GM12872 (cell line): ENCODE data around the gene CORO1A.
"Not testable (repeated sequence)": the region's sequence is repeated elsewhere in the genome, so short reads cannot be mapped to it uniquely, and the experiment has no call there.

Experiments used
- TF ChIP-seq, protein P1 (sequence below): IDR thresholded peaks from 3 replicates; pipeline ENCODE4 v1.5.1; 2011; ENCODE audit warnings: low read depth, mild to moderate bottlenecking, low read length, moderate library complexity; ENCODE audit not compliant: insufficient read depth

Gene CORO1A

DNA sequence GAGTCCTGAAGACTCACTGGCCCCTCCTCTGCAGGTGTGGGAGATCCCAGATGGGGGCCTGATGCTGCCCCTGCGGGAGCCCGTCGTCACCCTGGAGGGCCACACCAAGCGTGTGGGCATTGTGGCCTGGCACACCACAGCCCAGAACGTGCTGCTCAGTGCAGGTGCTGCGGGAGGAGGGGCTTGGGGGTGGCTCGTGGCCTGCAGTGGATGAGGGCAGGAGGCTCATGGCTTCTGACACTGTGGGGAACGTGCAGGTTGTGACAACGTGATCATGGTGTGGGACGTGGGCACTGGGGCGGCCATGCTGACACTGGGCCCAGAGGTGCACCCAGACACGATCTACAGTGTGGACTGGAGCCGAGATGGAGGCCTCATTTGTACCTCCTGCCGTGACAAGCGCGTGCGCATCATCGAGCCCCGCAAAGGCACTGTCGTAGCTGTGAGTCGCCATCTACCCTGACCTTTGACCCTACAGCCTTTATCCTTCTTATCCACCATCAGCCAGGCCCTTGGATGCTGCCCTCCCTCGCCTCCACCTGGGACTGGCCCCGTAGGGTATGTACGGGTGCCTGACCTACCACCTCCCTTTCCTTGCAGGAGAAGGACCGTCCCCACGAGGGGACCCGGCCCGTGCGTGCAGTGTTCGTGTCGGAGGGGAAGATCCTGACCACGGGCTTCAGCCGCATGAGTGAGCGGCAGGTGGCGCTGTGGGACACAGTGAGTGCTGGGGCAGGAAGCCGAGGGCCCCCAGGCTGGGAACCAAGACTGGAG is 3.6 kb downstream of the CORO1A start:
- TF ChIP-seq, protein P1, sequence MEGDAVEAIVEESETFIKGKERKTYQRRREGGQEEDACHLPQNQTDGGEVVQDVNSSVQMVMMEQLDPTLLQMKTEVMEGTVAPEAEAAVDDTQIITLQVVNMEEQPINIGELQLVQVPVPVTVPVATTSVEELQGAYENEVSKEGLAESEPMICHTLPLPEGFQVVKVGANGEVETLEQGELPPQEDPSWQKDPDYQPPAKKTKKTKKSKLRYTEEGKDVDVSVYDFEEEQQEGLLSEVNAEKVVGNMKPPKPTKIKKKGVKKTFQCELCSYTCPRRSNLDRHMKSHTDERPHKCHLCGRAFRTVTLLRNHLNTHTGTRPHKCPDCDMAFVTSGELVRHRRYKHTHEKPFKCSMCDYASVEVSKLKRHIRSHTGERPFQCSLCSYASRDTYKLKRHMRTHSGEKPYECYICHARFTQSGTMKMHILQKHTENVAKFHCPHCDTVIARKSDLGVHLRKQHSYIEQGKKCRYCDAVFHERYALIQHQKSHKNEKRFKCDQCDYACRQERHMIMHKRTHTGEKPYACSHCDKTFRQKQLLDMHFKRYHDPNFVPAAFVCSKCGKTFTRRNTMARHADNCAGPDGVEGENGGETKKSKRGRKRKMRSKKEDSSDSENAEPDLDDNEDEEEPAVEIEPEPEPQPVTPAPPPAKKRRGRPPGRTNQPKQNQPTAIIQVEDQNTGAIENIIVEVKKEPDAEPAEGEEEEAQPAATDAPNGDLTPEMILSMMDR: peak; percentile 91

DNA sequence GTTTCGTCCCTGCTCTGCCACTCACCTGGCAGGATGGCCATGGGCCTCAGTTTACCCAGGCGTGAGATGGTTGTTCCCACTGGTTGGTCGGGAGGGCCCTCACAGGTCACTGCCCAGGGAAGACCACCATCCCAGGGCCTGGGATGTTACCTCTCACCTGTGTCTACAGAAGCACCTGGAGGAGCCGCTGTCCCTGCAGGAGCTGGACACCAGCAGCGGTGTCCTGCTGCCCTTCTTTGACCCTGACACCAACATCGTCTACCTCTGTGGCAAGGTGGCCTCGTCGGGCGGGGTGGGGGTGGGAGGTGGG is 4.1 kb downstream of the CORO1A start:
- TF ChIP-seq, protein P1: no peak

DNA sequence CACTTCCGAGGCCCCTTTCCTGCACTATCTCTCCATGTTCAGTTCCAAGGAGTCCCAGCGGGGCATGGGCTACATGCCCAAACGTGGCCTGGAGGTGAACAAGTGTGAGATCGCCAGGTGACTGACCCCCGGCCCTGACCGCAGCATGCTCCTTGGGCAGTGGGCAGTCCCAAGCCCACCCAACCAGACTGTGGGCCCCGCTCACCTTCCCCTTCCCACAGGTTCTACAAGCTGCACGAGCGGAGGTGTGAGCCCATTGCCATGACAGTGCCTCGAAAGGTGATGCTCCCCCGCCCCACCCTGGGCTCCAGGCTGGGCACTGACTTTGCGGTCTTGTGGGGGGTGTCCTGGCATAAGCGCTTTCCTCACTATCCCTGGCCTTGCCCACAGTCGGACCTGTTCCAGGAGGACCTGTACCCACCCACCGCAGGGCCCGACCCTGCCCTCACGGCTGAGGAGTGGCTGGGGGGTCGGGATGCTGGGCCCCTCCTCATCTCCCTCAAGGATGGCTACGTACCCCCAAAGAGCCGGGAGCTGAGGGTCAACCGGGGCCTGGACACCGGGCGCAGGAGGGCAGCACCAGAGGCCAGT is 4.7 kb downstream of the CORO1A start:
- TF ChIP-seq, protein P1: no peak

DNA sequence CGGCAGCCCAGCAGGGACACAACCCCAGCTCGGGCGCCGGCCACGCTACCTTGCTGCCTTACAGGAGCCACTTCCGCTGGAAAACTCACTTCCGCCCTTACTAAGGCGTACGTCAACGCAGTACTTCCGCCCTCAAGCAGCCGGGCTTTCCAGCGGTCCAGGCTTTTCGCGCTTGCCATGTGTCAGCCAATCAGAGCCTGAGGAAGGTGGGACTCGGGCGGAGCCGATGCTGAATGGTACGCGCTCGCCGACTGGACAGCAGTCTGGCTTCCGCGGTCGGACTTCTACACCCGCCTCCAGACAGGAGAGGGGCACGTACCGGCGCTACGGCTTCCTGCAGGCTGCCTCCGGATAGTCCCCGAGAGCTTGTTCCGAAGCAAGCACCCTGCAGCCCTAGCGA is 10.2 kb downstream of the CORO1A start, which contains the start of the genes BOLA2B and SLX1A:
Gene BOLA2B (minus strand): TSS at position 52 of the 400 bp plus-strand sequence. CDS start 71 bp downstream, outside the sequence.
Gene SLX1A (plus strand): TSS at position 261 of the 400 bp plus-strand sequence. CDS start 210 bp downstream, outside the sequence.
- TF ChIP-seq, protein P1: not testable (repeated sequence)

DNA sequence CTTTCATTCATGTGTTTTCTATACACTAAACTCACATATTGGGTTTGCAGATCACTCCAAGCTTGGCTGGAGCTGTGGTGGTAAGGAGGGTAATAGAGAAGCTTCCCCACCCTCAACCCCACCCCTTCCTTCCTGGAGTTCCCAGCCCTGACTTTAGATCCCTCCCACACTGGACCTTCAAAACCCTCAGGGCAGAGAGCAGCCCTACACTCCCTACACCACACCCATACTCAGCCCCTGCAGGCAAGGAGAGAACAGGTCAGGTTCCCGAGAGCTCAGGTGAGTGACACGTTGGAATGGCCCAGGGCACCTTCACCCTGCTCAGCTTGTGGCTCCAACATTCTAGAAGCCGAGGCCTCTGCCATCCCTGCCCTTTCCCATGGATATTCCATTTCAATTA is 15.6 kb downstream of the CORO1A start, which contains the start of gene SULT1A3:
Gene SULT1A3 (plus strand): TSS at position 207 of the 400 bp plus-strand sequence. CDS start 1,474 bp downstream, outside the sequence.
- TF ChIP-seq, protein P1: not testable (repeated sequence)
